GM12873 (cell line): Measurements from ENCODE around the gene SNX25.

ENCODE experiments used
- CTCF ChIP-seq: IDR thresholded peaks from 2 replicates; pipeline ENCODE4 v1.5.1; 2012; ENCODE audit warnings: low read depth, mild to moderate bottlenecking, moderate library complexity, low read length, control low read depth; ENCODE audit not compliant: insufficient read depth; ENCODE audit errors: missing control alignments

Gene SNX25

GRCh38 chr4:185361872-185362271 is 152.5 kb downstream of the SNX25 start:
- TF ChIP-seq CTCF = no peak

- no peak for TF ChIP-seq CTCF
Measured at GRCh38 chr4:185363251-185363650, 153.9 kb downstream of the SNX25 start.

- no peak for TF ChIP-seq CTCF
Measured at GRCh38 chr4:185364886-185365285, 155.5 kb downstream of the SNX25 start.

- no peak for TF ChIP-seq CTCF
Measured at GRCh38 chr4:185369731-185370130, 160.3 kb downstream of the SNX25 start.

GRCh38 chr4:185370268-185370949 is 161.0 kb downstream of the SNX25 start:
- no peak for TF ChIP-seq CTCF

- TF ChIP-seq CTCF = no peak
Measured at GRCh38 chr4:185371702-185372101, 162.3 kb downstream of the SNX25 start.

GRCh38 chr4:185374027-185374426 is 164.6 kb downstream of the SNX25 start:
- no peak for TF ChIP-seq CTCF
